ENCODE measurements around the gene PEF1. TPM values are rescaled to one million over a fixed set of nuclear protein-coding genes. Genes with fewer than 3 reads are reported as not detected.

PEF1 gene
- total and polyA plus RNA-seq, 2 experiments from 2014 or later: 70.7 to 85.5 TPM

DNA sequence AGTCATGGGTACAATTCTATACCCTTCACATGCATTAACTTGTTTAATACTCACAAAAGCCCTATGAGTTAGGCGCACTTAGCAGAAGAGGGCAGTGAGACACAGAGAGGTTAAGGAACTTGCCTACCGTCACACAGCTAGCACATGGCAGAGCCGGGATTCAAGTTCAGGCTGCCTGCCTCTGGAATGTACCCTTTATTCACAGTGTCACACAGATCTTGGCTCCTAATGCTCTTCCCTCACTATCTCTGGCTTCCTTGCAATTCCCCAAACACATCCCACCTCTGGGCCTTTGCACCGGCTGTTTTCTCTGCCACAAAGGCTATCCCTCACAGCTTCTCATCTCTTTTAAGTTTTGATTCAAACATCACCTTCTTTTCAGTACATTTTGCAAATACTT lies 34.0 kb upstream of the PEF1 start:
- no peak for DNase-seq (ENCODE audit: low spot score)
- Histone ChIP-seq H3K4me2 (no peak overlapping the region), H3K79me2 (no peaks in the 10 kb centered on the region), H3K9me3 (ENCODE audit: low read depth) (no peaks in the 10 kb centered on the region), H3K9me2 (replicated peaks; ENCODE audit: insufficient read depth) (no peaks in the 10 kb centered on the region), H3K27ac (no peak overlapping the region), H2AFZ (no peak overlapping the region), H4K20me1 (ENCODE audit: insufficient read depth, poor library complexity, severe bottlenecking) (no peaks in the 10 kb centered on the region), H3K4me3 (no peak overlapping the region), H3K4me1 (ENCODE audit: insufficient read depth) (no peaks in the 10 kb centered on the region), H3K36me3 (replicated peaks; ENCODE audit: insufficient read depth, low read depth) (no peaks in the 10 kb centered on the region), H3K27me3 (no peaks in the 10 kb centered on the region)
- no peak for TF ChIP-seq EZH2 (IDR thresholded peaks at IDR 0.05; ENCODE audit: borderline replicate concordance)
- no peak for TF ChIP-seq EZH2phosphoT487 (IDR thresholded peaks at IDR 0.05; ENCODE audit: low read depth, severe bottlenecking, unreplicated experiment)
- TF ChIP-seq, protein P1, sequence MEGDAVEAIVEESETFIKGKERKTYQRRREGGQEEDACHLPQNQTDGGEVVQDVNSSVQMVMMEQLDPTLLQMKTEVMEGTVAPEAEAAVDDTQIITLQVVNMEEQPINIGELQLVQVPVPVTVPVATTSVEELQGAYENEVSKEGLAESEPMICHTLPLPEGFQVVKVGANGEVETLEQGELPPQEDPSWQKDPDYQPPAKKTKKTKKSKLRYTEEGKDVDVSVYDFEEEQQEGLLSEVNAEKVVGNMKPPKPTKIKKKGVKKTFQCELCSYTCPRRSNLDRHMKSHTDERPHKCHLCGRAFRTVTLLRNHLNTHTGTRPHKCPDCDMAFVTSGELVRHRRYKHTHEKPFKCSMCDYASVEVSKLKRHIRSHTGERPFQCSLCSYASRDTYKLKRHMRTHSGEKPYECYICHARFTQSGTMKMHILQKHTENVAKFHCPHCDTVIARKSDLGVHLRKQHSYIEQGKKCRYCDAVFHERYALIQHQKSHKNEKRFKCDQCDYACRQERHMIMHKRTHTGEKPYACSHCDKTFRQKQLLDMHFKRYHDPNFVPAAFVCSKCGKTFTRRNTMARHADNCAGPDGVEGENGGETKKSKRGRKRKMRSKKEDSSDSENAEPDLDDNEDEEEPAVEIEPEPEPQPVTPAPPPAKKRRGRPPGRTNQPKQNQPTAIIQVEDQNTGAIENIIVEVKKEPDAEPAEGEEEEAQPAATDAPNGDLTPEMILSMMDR (IDR thresholded peaks at IDR 0.05; ENCODE audit: poor library complexity): no peak
- 97% methylated on average over 4 of the region's 4 CpGs for WGBS (ENCODE audit: low lambda C conversion rate, missing lambda C conversion rate)

DNA sequence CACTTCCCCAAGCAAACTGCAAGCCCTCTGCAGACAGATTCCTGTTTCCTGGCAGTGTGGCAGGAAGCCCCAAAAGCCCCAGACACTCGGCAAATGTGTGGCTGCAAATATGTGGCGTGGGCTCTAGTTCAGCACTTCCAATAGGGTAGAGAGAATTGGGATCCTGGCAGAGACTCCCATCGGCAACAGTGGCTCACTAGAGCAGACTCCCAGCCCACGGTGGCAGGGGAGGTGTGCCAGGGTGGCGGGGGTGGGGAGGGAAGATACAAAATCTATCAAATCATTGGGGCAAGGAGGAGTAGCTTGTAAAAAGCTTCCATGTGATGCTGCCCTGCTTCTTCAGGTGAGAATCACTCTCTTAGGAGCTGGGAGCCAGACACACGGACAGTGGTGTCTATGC lies 33.3 kb upstream of the PEF1 start:
- Histone ChIP-seq H2AFZ (no peak overlapping the region), H3K4me1 (ENCODE audit: insufficient read depth) (peaks cover under 1% of the 10 kb centered on the region), H3K9me2 (replicated peaks; ENCODE audit: insufficient read depth) (no peaks in the 10 kb centered on the region), H3K4me2 (no peak overlapping the region), H3K27ac (no peak overlapping the region), H3K36me3 (replicated peaks; ENCODE audit: insufficient read depth, low read depth) (no peaks in the 10 kb centered on the region), H4K20me1 (ENCODE audit: insufficient read depth, poor library complexity, severe bottlenecking) (no peaks in the 10 kb centered on the region), H3K4me3 (no peak overlapping the region), H3K79me2 (no peaks in the 10 kb centered on the region), H3K9me3 (ENCODE audit: low read depth) (no peaks in the 10 kb centered on the region), H3K27me3 (no peaks in the 10 kb centered on the region)
- DNase-seq (ENCODE audit: low spot score): no peak
- TF ChIP-seq EZH2phosphoT487 (IDR thresholded peaks at IDR 0.05; ENCODE audit: low read depth, severe bottlenecking, unreplicated experiment): no peak
- TF ChIP-seq EZH2 (IDR thresholded peaks at IDR 0.05; ENCODE audit: borderline replicate concordance): no peak
- TF ChIP-seq, protein P1 (IDR thresholded peaks at IDR 0.05; ENCODE audit: poor library complexity): no peak
- 87% methylated on average over 6 of the region's 6 CpGs for WGBS (ENCODE audit: low lambda C conversion rate, missing lambda C conversion rate)

DNA sequence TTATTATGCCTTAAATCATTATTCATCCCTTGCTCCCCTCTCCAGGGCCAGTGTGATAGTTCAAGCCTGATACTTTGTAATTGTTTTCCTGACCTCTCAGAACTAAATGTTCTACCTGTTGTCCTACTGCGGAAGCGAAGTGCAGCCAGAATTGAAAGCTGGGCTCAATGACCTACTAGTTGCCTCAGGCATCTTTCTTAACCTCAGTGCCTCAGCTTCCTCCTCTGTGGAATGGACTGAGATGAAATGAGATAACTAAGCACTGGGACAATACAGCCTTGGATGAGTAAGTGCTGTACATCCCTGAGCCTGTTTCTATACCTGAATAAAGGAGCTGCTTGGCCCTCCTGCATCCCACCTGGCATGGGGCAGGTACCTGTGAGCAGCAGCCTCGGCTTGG lies 32.7 kb upstream of the PEF1 start:
- Histone ChIP-seq H3K4me3 (no peak overlapping the region), H3K27me3 (no peaks in the 10 kb centered on the region), H3K9me3 (ENCODE audit: low read depth) (no peaks in the 10 kb centered on the region), H3K4me1 (ENCODE audit: insufficient read depth) (peaks cover 6% of the 10 kb centered on the region), H3K27ac (no peak overlapping the region), H2AFZ (no peak overlapping the region), H3K4me2 (no peak overlapping the region), H3K79me2 (no peaks in the 10 kb centered on the region), H4K20me1 (ENCODE audit: insufficient read depth, poor library complexity, severe bottlenecking) (no peaks in the 10 kb centered on the region), H3K9me2 (replicated peaks; ENCODE audit: insufficient read depth) (no peaks in the 10 kb centered on the region), H3K36me3 (replicated peaks; ENCODE audit: insufficient read depth, low read depth) (no peaks in the 10 kb centered on the region)
- 94% methylated on average over 3 of the region's 3 CpGs for WGBS (ENCODE audit: low lambda C conversion rate, missing lambda C conversion rate)
- DNase-seq (ENCODE audit: low spot score): no peak
- TF ChIP-seq EZH2phosphoT487 (IDR thresholded peaks at IDR 0.05; ENCODE audit: low read depth, severe bottlenecking, unreplicated experiment) (no peak), EZH2 (IDR thresholded peaks at IDR 0.05; ENCODE audit: borderline replicate concordance) (no peak)
- TF ChIP-seq, protein P1 (IDR thresholded peaks at IDR 0.05; ENCODE audit: poor library complexity): no peak

DNA sequence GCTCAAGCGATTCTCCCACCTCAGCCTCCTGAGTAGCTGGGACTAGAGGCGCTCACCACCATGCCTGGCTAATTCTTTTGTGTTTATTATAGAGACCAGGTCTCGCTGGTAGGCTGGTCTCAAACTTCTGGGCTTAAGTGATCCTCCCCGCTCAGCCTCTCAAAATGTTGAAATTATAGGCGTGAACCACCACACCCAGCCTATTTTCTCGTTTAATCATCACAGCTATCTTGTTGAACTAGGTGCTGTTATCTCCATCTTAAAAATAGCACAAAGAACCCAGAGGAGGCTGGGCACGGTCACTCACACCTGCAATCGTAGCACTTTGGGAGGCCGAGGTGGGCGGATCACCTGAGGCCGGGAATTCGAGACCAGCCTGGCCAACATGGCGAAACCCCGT lies 31.1 kb upstream of the PEF1 start:
- Histone ChIP-seq H3K36me3 (replicated peaks; ENCODE audit: insufficient read depth, low read depth) (no peaks in the 10 kb centered on the region), H3K4me3 (no peak overlapping the region), H2AFZ (no peak overlapping the region), H3K9me3 (ENCODE audit: low read depth) (no peaks in the 10 kb centered on the region), H3K4me1 (ENCODE audit: insufficient read depth) (peaks cover 14% of the 10 kb centered on the region), H3K9me2 (replicated peaks; ENCODE audit: insufficient read depth) (no peaks in the 10 kb centered on the region), H3K4me2 (no peak overlapping the region), H3K27ac (no peak overlapping the region), H3K27me3 (no peaks in the 10 kb centered on the region), H4K20me1 (ENCODE audit: insufficient read depth, poor library complexity, severe bottlenecking) (no peaks in the 10 kb centered on the region), H3K79me2 (no peaks in the 10 kb centered on the region)
- TF ChIP-seq EZH2 (IDR thresholded peaks at IDR 0.05; ENCODE audit: borderline replicate concordance): no peak
- TF ChIP-seq, protein P1 (IDR thresholded peaks at IDR 0.05; ENCODE audit: poor library complexity): no peak
- no peak for TF ChIP-seq EZH2phosphoT487 (IDR thresholded peaks at IDR 0.05; ENCODE audit: low read depth, severe bottlenecking, unreplicated experiment)
- DNase-seq (ENCODE audit: low spot score): no peak
- 87% methylated on average over 14 of the region's 14 CpGs for WGBS (ENCODE audit: low lambda C conversion rate, missing lambda C conversion rate)
